Thymus (tissue), 11 donors: Measurements from ENCODE around the gene EGFLAM. TPM values are rescaled to one million over a fixed set of nuclear protein-coding genes. Genes with fewer than 3 reads are reported as not detected.

Experiments used
- DNase-seq, 9 donors: peaks; one replicate each; pipeline ENCODE4 v3.0.0-alpha.2; 2013; ENCODE audit warnings: low spot score in 9 of 9, low read depth in 6 of 9, missing footprints in 1 of 9
- H3K27ac ChIP-seq, 2 donors: one replicate each; pipeline ENCODE4 v1.5.1; 2013; ENCODE audit warnings: control low read depth in 1 of 2, low read depth in 1 of 2, low read length in 1 of 2, mild to moderate bottlenecking in 1 of 2, moderate library complexity in 1 of 2
- H3K27me3 ChIP-seq, 2 donors: one replicate each; pipeline ENCODE4 v1.5.1; 2013; ENCODE audit warnings: low read length in 1 of 2; ENCODE audit not compliant: control insufficient read depth in 2 of 2, insufficient read depth in 1 of 2
- H3K36me3 ChIP-seq, 2 donors: one replicate each; pipeline ENCODE4 v1.5.1; 2013; ENCODE audit warnings: low read length in 1 of 2, mild to moderate bottlenecking in 1 of 2, moderate library complexity in 1 of 2; ENCODE audit not compliant: control insufficient read depth in 2 of 2, insufficient read depth in 2 of 2
- H3K4me1 ChIP-seq, 2 donors: one replicate each; pipeline ENCODE4 v1.5.1; 2013; ENCODE audit warnings: low read length in 2 of 2; ENCODE audit not compliant: control insufficient read depth in 2 of 2, insufficient read depth in 2 of 2
- H3K4me3 ChIP-seq, 2 donors: one replicate each; pipeline ENCODE4 v1.5.1; 2013; ENCODE audit warnings: low read length in 2 of 2, control low read depth in 1 of 2, mild to moderate bottlenecking in 1 of 2
- H3K9me3 ChIP-seq, 2 donors: one replicate each; pipeline ENCODE4 v1.5.1; 2013; ENCODE audit warnings: low read length in 1 of 2, mild to moderate bottlenecking in 1 of 2; ENCODE audit not compliant: control insufficient read depth in 2 of 2, insufficient read depth in 1 of 2
- WGBS: extraction: QIAGEN DNeasy Blood & Tissue Kit; methylation state at CpG from one replicate; pipeline ENCODE4 v1.1.7; 2013; 5-methylcytosine and 5-hydroxymethylcytosine counted together
- polyA plus RNA-seq: library from polyadenylated mRNA; stranded (reverse); fragments of 200-250 nt; gene quantifications from one replicate; pipeline ENCODE4 v1.2.3, GENCODE V29; 2013
- total RNA-seq: library from RNA; stranded (reverse); fragments of 120-200 nt; gene quantifications from one replicate; pipeline ENCODE4 v1.2.4, GENCODE V29; 2013
- donor health status: healthy.

The EGFLAM gene
- total and polyA plus RNA-seq, 2 donors, result 24.0 to 25.7 TPM

GRCh38 chr5:38456657-38457399 is 198.5 kb downstream of the EGFLAM start:
- no peaks in the 10 kb centered on the region for H3K36me3 ChIP-seq
- H3K27me3 ChIP-seq, result peaks cover 15 to 43% of the 10 kb centered on the region in 2 donors
- DNase-seq, result no peak
- peaks cover 9 to 13% of the 10 kb centered on the region in 2 donors for H3K4me1 ChIP-seq
- no peaks in the 10 kb centered on the region for H3K9me3 ChIP-seq
- WGBS, result 95% methylated on average over 4 of the region's 4 CpGs
- H3K27ac ChIP-seq, result no peak overlapping the region
- H3K4me3 ChIP-seq, result no peak overlapping the region

GRCh38 chr5:38458174-38458573 is 199.8 kb downstream of the EGFLAM start:
- Histone ChIP-seq H3K4me1 (peaks cover 7 to 9% of the 10 kb centered on the region in 2 donors), H3K9me3 (no peaks in the 10 kb centered on the region), H3K27ac (no peak overlapping the region), H3K27me3 (peaks cover 15 to 38% of the 10 kb centered on the region in 2 donors), H3K36me3 (no peaks in the 10 kb centered on the region), H3K4me3 (no peak overlapping the region)
- DNase-seq, result no peak
- WGBS, result 97% methylated on average over 8 of the region's 8 CpGs

DNA sequence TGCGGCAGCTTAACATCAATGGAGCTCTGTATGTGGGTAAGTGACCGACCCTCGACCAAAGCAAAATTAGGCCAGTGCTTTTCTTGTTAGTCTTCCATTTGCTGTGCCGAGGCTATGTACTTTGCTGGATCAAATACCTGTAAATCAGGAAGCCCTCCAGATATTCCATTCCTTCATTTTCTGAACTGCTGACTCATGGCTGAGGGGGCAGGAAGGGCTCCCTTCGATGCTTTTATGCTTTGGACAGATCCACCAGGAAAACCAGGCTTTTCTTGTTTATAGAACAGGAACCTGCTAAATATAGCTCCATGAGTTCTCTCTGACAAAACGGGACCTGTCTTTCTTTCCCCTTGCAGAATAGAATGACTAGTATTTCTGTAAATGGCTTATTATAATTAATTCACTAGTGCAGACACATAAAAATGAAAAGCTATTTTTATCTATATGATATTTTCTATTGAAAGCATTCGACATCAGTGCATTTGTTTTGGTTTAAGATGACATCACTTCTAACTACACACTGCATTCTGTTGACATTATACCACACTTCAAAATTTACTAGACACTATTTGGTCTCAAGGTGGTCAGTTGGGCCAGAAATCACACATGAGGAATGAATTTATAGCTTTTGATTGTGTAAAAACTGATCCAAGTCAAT is 204.7 kb downstream of the EGFLAM start:
- no peaks in the 10 kb centered on the region for H3K9me3 ChIP-seq
- no peak overlapping the region for H3K27ac ChIP-seq
- H3K36me3 ChIP-seq, result no peaks in the 10 kb centered on the region
- H3K27me3 ChIP-seq, result peaks cover 8 to 34% of the 10 kb centered on the region in 2 donors
- H3K4me1 ChIP-seq, result peaks cover 0 to 5% of the 10 kb centered on the region in 2 donors
- WGBS, result 63% methylated on average over 7 of the region's 7 CpGs
- DNase-seq, result no peak
- no peak overlapping the region for H3K4me3 ChIP-seq

- 79% methylated on average over 10 of the region's 10 CpGs for WGBS
- Histone ChIP-seq H3K4me1 (peaks cover 0 to 6% of the 10 kb centered on the region in 2 donors), H3K27me3 (peaks cover 8 to 33% of the 10 kb centered on the region in 2 donors), H3K36me3 (no peaks in the 10 kb centered on the region), H3K27ac (no peak overlapping the region), H3K4me3 (no peak overlapping the region), H3K9me3 (no peaks in the 10 kb centered on the region)
- no peak for DNase-seq
Observed at GRCh38 chr5:38463634-38464521, 205.5 kb downstream of the EGFLAM start.

- Histone ChIP-seq H3K4me1 (peaks cover 0 to 6% of the 10 kb centered on the region in 2 donors), H3K27ac (no peak overlapping the region), H3K4me3 (no peak overlapping the region), H3K9me3 (no peaks in the 10 kb centered on the region), H3K27me3 (peaks cover 6 to 28% of the 10 kb centered on the region in 2 donors), H3K36me3 (no peaks in the 10 kb centered on the region)
- no peak for DNase-seq
- 88% methylated on average over 2 of the region's 2 CpGs for WGBS
Observed at GRCh38 chr5:38465061-38465460, 206.7 kb downstream of the EGFLAM start.

DNA sequence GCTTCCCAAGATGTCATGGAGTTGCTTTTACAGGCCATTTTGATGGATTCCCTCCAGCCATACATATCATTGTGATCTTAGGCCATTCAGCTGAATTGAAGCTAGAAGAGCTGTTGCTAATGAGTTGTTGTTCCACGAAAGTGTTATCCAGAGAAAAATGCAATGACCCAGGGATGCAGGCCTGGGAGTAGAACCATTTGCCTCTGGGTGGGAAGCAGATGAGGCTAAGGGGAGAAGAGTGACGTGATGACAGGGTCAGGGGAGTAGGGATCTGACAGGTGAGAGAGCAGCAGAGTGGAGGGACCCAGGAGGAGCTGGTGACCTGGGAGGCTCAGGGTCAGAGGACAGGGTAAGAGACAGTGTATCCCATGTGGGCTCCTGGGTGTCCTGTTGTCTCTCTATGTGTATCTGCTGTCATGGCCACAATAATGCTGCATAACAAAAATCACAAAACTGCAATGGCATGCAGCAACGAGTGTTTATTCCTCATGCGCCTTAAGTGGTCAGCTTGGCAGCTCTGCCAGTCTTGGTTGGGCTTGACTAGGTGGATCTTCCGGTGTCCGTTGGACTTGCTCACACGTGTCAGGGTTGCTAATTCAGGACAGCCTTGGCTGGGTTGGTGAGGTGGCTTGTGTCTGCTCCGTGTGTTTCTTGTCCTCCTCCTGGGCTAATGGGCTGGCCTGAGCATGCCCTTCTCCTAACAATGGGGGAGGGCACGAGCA is 207.5 kb downstream of the EGFLAM start:
- no peaks in the 10 kb centered on the region for H3K9me3 ChIP-seq
- WGBS, result 86% methylated on average over 9 of the region's 9 CpGs
- H3K4me3 ChIP-seq, result no peak overlapping the region
- peaks cover 0 to 6% of the 10 kb centered on the region in 2 donors for H3K4me1 ChIP-seq
- H3K27me3 ChIP-seq, result peaks cover 6 to 25% of the 10 kb centered on the region in 2 donors
- H3K27ac ChIP-seq, result no peak overlapping the region
- no peak for DNase-seq
- H3K36me3 ChIP-seq, result no peaks in the 10 kb centered on the region

DNA sequence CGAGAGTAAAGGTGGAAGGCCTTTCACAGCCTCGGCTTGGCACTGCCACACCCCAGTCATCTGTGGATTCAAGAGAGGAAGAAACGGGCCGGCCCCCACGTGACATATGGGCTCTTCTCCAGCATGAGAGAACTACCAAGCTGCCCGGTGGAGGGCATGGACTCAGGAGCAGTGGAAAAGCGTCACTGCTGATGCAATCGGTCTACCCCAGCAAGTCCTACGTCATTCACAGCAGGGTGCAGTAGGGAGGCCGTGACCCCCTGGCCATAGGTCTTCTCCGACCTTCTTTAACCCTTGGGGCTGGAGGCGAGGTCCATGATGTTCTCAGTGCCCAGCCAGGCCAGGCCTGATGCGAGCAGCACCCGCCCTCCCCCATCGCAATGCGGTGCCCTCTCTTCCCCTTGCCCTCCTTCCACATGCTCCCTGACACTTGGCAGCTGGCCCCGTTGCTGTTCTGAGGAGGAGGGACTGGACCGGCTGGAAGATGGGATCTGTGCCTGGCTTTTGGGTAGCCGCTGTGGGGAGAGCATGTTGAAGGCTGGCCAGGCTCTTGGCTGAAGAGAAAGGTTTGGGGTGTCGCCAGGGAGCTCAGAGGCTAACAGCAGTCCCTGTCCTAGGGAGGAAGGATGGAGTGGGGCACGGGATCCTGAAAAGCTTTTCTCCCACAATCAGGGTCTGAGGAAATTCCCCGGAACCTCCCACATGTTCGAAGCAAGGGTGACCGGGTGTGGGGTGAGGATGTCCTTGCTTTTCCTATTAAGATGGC is 208.2 kb downstream of the EGFLAM start:
- H3K4me1 ChIP-seq, result peaks cover 0 to 6% of the 10 kb centered on the region in 2 donors
- H3K27ac ChIP-seq, result peak overlapping the region in 1 of 2 donors; percentile 40
- no peaks in the 10 kb centered on the region for H3K36me3 ChIP-seq
- H3K27me3 ChIP-seq, result peaks cover 6 to 25% of the 10 kb centered on the region in 2 donors
- DNase-seq, result no peak
- H3K9me3 ChIP-seq, result no peaks in the 10 kb centered on the region
- WGBS, result 86% methylated on average over 24 of the region's 24 CpGs
- H3K4me3 ChIP-seq, result no peak overlapping the region
